Stimulated activated CD4-positive, alpha-beta T cell treated with anti-CD3 and anti-CD28 coated beads, TNF-alpha, amount 100 ng/mL, for 24 hours (primary cell): ENCODE measurements around the gene ZNF837.
"Not testable (repeated sequence)": the region's sequence is repeated elsewhere in the genome, so short reads cannot be mapped to it uniquely, and the experiment has no call there.

Experiments
- DNase-seq, 3 experiments: peaks; one replicate each; pipeline ENCODE4 v3.0.0-alpha.2; 2020; ENCODE audit warnings: low read depth in 3 of 3

ZNF837 gene

GRCh38 chr19:58351558-58351878 is 29.3 kb downstream of the ZNF837 start:
- no peak for DNase-seq

- no peak for DNase-seq
Observed at GRCh38 chr19:58350871-58351557, 29.8 kb downstream of the ZNF837 start.

DNA sequence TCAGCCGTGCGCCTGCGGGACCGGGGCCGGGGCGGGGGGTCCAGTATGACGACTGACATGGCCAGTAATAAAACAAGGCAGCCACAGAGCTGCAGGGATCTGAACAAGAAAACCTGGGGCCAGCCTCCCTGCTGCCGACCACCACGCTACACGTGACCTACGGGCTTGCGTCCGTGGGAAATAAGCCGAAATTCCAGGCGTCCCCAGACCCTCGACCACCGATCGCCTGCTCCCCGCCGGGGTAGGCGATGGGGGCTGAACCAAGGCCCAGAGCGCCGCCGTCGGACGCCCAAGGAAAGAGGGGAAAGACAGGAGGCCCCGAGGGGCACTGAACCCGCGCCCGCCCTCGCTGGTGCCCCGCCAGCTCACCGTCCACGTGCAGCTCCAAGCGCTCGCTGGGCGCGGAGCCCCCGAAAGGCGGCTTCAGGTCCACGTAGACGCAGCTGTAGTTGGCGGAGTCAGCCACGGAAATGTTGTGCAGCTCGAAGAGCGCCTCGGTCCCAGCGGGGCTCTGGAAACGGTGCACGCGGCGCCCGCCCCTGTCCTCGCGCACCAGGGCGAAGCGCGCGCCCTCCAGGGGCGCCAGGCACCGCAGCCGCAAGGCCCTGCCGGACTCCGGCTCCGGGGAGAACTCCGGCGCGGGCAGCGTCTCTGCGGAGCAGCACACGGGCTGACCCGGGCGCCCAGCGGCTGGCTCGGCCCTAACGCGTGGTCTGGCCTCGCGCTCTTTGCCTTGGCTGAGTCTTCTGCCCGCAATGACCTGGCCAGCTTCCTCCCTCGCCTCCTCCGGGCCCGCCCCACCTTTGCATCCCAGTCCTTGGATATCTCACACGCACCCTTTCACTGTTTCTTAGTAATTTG is 30.6 kb downstream of the ZNF837 start:
- no peak for DNase-seq

DNA sequence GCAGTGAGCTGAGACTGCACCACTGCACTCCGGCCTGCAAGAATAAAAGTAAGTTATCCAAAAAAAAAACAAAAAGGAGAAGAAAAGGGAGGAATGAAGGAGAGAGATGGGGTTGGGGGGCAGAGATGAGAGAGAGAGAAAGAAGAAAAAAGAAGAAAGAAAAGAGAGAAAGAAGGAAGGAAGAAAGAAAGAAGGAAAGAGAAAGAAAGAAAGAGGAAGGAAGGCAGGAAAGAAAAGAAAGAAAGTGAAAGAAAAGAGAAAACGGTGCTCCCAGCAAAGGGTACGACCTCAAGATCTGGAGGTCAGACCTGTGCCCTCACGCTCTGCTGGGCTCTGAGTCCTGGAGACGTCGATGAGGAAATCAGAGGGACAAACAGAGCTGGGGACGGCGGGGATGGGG is 31.2 kb downstream of the ZNF837 start:
- DNase-seq, result no peak

GRCh38 chr19:58348080-58348479 is 32.8 kb downstream of the ZNF837 start:
- DNase-seq, result not testable (repeated sequence)

DNA sequence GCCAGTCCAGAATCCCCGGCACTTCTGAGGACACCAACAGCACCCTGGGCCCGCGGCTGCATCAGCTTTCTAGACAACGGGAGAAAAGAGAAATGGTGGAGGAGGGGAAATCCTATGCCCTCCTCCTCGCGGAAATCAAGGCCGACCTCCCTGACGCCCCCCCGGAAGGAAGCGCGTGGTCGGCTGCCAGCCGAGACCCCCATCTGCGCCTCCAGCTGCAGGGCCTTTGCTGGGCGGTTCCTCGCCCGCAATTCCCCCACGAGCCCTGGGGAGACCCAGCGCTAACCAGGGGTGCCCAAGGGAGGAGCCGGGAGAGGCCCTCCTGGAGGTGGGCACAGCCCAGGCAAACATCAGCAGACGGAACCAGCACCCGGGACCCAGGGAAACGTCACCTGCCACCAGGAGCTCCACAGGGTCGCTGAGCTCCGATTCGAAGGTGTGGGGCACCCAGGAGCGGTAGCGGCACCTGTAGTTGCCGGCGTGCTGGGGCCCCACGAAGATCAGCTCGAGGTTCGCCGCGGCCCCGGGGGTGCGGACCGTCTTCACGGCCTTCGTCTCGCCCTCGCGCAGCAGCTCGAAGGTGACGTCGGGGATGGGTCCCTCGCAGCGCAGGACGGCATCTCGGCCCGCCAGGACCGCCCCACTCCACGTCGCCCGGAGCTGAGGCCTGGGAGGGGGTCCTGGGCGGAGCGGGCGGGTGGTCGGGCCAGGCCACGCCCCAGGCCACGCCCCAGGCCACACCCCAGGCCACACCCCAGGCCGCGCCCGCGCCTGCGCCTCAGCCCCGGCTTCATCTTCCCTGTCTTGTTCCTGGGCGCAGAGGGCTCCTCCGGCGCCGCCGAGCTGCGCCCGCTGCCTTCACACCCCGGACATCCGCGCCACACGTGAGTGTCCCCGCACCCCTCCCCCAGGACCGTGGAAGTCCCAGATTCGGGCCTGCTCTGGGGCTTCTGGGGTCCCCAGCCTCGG is 33.6 kb downstream of the ZNF837 start:
- DNase-seq, result peak; percentile 22 to 61 (median 43)

- no peak for DNase-seq
Observed at GRCh38 chr19:58345558-58345957, 35.3 kb downstream of the ZNF837 start.

GRCh38 chr19:58338825-58339558 is 41.8 kb downstream of the ZNF837 start:
- no peak for DNase-seq

GRCh38 chr19:58338336-58338735 is 42.5 kb downstream of the ZNF837 start:
- no peak for DNase-seq

DNA sequence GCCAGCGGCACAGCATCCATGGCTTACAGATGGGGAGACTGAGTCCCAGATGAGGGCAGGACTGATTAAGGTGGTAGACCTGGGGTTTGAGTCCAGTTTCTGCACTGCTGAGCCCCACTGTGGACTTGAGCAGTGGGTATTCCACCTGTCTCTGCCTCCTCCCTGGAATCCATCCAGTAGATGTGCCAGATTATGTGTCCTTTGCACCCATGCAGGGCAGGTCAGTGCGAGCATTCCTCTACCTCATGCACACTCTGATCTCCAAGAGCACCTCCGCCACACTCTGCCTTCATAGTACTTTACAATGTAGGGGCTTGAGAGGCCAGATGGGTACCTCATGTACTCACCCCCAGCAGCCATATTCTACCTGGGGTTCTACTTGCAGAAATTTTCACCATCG is 44.0 kb downstream of the ZNF837 start:
- DNase-seq, result no peak

DNA sequence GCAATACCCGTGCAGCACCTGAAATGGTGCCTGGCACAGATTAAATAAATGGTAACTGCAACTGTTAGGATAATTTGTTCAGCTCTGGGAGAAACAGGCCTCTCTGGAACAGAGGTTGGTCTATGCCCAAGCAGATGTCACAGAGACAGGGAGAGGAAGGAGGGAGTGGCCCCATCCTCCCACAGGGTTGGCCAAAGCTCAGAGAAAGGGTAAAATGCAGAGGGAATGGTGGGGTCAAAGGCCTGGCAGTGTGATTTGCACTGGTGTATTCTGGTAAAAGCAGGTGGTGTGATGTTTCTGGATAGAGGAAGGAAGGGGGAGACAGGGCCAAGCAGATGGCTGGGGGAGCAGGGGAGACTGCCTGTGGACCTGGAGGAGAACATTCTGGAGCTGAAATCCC is 44.6 kb downstream of the ZNF837 start:
- no peak for DNase-seq

- no peak for DNase-seq
Observed at GRCh38 chr19:58335630-58336029, 45.2 kb downstream of the ZNF837 start.

GRCh38 chr19:58334691-58335249 is 46.1 kb downstream of the ZNF837 start:
- DNase-seq, result no peak

- no peak for DNase-seq
Observed at GRCh38 chr19:58332697-58333096, 48.1 kb downstream of the ZNF837 start.

- no peak for DNase-seq
Observed at GRCh38 chr19:58330458-58330857, 50.4 kb downstream of the ZNF837 start.

- DNase-seq, result no peak
Observed at GRCh38 chr19:58328999-58329398, 51.8 kb downstream of the ZNF837 start.

- DNase-seq, result peak; percentile 81 to 92 (median 85)
Observed at GRCh38 chr19:58326914-58327726, 53.7 kb downstream of the ZNF837 start, which contains the start of gene ZSCAN22. Gene ZSCAN22 (plus strand): TSS chr19:58326994. CDS start chr19:58334803, 7,809 bp downstream.

DNA sequence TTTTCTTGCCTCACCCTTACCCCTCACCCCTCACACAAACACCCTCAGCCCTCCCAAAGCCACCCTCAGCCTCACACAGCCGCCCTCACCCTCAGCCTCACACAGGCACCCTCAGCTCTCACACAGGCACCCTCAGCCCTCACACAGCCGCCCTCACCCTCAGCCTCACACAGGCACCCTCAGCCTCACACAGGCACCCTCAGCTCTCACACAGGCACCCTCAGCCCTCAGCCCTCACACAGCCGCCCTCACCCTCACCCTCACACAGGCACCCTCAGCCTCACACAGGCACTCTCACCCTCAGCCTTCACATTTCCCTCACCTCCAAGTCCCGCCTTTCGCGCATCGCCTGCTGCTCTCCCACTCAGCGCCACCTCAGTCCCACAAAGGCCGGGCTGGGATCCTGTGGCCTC is 54.3 kb downstream of the ZNF837 start:
- DNase-seq, result no peak

- DNase-seq, result no peak
Observed at GRCh38 chr19:58325311-58326022, 55.4 kb downstream of the ZNF837 start.
